Glutamatergic neuron (in vitro differentiated cells): ENCODE measurements around the gene FGD3. TPM values are rescaled to one million over a fixed set of nuclear protein-coding genes. Genes with fewer than 3 reads are reported as not detected.

Experiments used
- DNase-seq: peaks from one replicate; pipeline ENCODE4 v3.0.0; 2022
- H3K27ac Mint-ChIP-seq: one replicate; pipeline ENCODE4 v1.8.0; 2020; ENCODE audit warnings: mild to moderate bottlenecking, mixed read lengths, inconsistent platforms; ENCODE audit not compliant: unreplicated experiment
- H3K27me3 Mint-ChIP-seq: one replicate; pipeline ENCODE4 v1.8.0; 2020; ENCODE audit warnings: mild to moderate bottlenecking, moderate library complexity, mixed read lengths, inconsistent platforms; ENCODE audit not compliant: unreplicated experiment
- H3K36me3 Mint-ChIP-seq: one replicate; pipeline ENCODE4 v1.8.0; 2020; ENCODE audit warnings: mild to moderate bottlenecking, mixed read lengths, inconsistent platforms; ENCODE audit not compliant: unreplicated experiment
- H3K4me1 Mint-ChIP-seq: one replicate; pipeline ENCODE4 v1.8.0; 2020; ENCODE audit warnings: mild to moderate bottlenecking, low read depth, mixed read lengths, inconsistent platforms; ENCODE audit not compliant: unreplicated experiment
- H3K4me3 Mint-ChIP-seq: one replicate; pipeline ENCODE4 v1.8.0; 2020; ENCODE audit warnings: mild to moderate bottlenecking, mixed read lengths, inconsistent platforms; ENCODE audit not compliant: unreplicated experiment
- H3K9me3 Mint-ChIP-seq: one replicate; pipeline ENCODE4 v1.8.0; 2020; ENCODE audit warnings: mild to moderate bottlenecking, moderate library complexity, mixed read lengths, inconsistent platforms; ENCODE audit not compliant: unreplicated experiment
- total RNA-seq: library from RNA; stranded (reverse); fragmentation: NEBNext Ultra II Directional; extraction: Animal tissue kit (Norgen Biotek cat#: 25700); gene quantifications from one replicate; pipeline ENCODE4 v1.2.1, GENCODE V29; 2021; ENCODE audit not compliant: unreplicated experiment
- TF ChIP-seq, protein P1 (sequence below): fragments of 200-600 bp; sonication (generic); IDR thresholded peaks from one replicate; pipeline ENCODE4 v1.5.0; 2021; ENCODE audit not compliant: partially characterized antibody, unreplicated experiment

Gene FGD3
- total RNA-seq, 1 donor from 2014 or later: 1.2 TPM

- peaks cover 28% of the 10 kb centered on the region for H3K36me3 Mint-ChIP-seq
- H3K27ac Mint-ChIP-seq: no peak overlapping the region
- no peak overlapping the region for H3K4me3 Mint-ChIP-seq
- no peak for DNase-seq
- no peaks in the 10 kb centered on the region for H3K4me1 Mint-ChIP-seq
- TF ChIP-seq, protein P1, sequence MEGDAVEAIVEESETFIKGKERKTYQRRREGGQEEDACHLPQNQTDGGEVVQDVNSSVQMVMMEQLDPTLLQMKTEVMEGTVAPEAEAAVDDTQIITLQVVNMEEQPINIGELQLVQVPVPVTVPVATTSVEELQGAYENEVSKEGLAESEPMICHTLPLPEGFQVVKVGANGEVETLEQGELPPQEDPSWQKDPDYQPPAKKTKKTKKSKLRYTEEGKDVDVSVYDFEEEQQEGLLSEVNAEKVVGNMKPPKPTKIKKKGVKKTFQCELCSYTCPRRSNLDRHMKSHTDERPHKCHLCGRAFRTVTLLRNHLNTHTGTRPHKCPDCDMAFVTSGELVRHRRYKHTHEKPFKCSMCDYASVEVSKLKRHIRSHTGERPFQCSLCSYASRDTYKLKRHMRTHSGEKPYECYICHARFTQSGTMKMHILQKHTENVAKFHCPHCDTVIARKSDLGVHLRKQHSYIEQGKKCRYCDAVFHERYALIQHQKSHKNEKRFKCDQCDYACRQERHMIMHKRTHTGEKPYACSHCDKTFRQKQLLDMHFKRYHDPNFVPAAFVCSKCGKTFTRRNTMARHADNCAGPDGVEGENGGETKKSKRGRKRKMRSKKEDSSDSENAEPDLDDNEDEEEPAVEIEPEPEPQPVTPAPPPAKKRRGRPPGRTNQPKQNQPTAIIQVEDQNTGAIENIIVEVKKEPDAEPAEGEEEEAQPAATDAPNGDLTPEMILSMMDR: no peak
- peaks cover 14% of the 10 kb centered on the region for H3K9me3 Mint-ChIP-seq
- peaks cover 2% of the 10 kb centered on the region for H3K27me3 Mint-ChIP-seq
Measured at GRCh38 chr9:92983984-92984589, 36.8 kb downstream of the FGD3 start.

DNA sequence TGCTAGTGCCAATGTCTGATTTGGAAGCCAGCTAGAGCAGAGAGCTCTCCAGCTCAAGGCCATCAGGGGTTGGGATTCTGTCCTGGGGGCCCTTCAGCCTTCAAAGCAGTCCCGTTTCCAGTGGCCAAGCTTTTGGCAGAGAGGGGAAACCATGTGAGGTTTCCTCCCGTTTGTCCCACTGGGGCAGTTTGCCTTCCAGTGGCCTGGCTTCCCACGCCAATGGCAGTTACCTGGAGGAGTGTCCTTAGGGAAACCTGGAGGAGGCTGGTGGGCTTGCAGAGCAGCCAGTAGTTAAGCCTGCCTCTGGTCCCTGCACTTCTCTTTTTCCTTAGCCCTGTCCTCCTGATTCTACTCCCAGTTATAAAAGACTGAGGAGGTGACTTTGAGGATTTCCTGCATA lies 37.7 kb downstream of the FGD3 start:
- H3K9me3 Mint-ChIP-seq: peaks cover 14% of the 10 kb centered on the region

DNA sequence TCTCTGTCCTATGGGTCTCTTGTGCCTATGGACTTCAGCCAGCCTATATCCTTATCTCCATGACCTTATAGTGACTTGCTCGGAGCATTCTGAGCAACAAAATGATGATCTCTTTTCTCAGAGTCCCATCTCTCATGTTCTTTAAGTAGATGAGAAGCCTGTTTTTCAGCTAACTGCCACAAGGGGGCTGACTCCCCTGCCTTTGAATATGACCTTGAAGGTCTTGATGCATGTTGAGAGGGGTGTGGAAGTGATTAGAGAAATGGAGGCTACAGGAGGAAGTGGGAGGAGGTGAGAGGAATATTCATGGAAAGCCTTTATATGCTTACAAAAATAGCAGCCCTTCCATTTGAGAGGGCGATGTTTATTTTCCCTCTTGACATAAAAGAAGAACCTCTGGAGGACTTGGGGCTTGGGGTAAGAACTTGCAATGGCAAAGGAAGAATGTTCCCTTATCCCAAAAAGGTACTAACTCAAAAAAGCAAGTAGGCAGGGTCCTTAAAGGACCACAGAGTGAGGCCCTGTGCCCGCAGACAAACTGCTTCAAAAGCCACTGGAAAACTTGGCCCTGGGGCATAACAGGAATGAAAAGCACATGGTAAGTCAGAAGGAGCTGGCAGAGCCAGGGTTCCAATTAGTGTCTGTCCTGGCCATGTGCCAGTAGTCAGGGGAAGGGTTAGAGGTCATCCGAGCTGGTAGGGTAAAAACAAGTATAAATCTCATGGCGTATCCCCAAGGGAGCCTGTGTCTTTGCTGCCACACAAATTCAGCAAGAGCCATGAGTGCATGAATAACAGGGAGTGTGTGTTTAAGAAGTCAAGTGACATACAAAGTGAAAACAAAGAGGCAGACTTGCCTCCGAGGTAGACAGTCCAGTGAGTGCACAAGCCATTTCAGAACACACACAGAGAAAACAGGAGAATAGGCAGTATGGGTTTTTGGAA lies 39.1 kb downstream of the FGD3 start:
- Mint-ChIP-seq H3K36me3 (peaks cover 28% of the 10 kb centered on the region), H3K4me3 (no peak overlapping the region), H3K27ac (no peak overlapping the region), H3K4me1 (no peaks in the 10 kb centered on the region), H3K27me3 (no peaks in the 10 kb centered on the region), H3K9me3 (peaks cover 10% of the 10 kb centered on the region)
- DNase-seq: no peak
- TF ChIP-seq, protein P1: peak; percentile 54

More for the DNA sequence above, 37.7 kb downstream of the FGD3 start:
- no peaks in the 10 kb centered on the region for H3K4me1 Mint-ChIP-seq
- peaks cover 28% of the 10 kb centered on the region for H3K36me3 Mint-ChIP-seq
- peaks cover 2% of the 10 kb centered on the region for H3K27me3 Mint-ChIP-seq
- DNase-seq: no peak
- H3K4me3 Mint-ChIP-seq: no peak overlapping the region
- TF ChIP-seq, protein P1: no peak
- no peak overlapping the region for H3K27ac Mint-ChIP-seq

DNA sequence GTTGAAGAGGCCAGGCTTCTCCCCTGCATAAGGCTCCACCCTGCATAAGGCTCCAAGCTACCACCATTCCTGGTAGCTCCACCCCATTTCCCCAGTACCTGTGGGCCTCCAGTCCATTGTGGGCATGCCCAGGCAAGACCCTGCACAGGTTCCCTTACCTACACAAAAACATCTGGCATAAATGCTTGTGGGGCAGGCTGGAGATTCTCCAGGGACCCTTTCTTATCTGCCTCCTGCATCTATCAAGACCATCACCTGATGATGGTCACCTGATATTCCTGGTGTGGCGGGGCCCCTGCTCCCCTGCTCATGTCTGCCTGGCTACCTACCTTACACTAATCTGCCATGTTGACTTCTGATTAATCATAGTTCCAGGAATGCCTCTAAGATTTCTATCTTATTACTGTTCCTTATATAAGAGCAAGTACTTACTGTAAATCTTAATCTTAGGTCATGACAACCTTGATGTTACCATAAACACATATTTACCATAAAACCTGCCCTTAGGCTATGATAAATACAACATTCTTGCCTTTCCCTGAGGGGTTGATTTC lies 41.0 kb downstream of the FGD3 start:
- no peak for DNase-seq
- no peak overlapping the region for H3K4me3 Mint-ChIP-seq
- no peak overlapping the region for H3K27ac Mint-ChIP-seq
- no peaks in the 10 kb centered on the region for H3K4me1 Mint-ChIP-seq
- H3K27me3 Mint-ChIP-seq: no peaks in the 10 kb centered on the region
- H3K36me3 Mint-ChIP-seq: peaks cover 25% of the 10 kb centered on the region
- TF ChIP-seq, protein P1: no peak
- H3K9me3 Mint-ChIP-seq: peaks cover 6% of the 10 kb centered on the region
